HG03575 (cell line): ENCODE data around the gene LMAN1.

Experiments
- ATAC-seq: cut with Tn5 transposase; IDR thresholded peaks from one replicate; pipeline ENCODE4 v1.9.1; 2021; ENCODE audit not compliant: unreplicated experiment, insufficient number of reproducible peaks, low FRiP score; ENCODE audit errors: extremely low read depth

Gene LMAN1, protein sequence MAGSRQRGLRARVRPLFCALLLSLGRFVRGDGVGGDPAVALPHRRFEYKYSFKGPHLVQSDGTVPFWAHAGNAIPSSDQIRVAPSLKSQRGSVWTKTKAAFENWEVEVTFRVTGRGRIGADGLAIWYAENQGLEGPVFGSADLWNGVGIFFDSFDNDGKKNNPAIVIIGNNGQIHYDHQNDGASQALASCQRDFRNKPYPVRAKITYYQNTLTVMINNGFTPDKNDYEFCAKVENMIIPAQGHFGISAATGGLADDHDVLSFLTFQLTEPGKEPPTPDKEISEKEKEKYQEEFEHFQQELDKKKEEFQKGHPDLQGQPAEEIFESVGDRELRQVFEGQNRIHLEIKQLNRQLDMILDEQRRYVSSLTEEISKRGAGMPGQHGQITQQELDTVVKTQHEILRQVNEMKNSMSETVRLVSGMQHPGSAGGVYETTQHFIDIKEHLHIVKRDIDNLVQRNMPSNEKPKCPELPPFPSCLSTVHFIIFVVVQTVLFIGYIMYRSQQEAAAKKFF

DNA sequence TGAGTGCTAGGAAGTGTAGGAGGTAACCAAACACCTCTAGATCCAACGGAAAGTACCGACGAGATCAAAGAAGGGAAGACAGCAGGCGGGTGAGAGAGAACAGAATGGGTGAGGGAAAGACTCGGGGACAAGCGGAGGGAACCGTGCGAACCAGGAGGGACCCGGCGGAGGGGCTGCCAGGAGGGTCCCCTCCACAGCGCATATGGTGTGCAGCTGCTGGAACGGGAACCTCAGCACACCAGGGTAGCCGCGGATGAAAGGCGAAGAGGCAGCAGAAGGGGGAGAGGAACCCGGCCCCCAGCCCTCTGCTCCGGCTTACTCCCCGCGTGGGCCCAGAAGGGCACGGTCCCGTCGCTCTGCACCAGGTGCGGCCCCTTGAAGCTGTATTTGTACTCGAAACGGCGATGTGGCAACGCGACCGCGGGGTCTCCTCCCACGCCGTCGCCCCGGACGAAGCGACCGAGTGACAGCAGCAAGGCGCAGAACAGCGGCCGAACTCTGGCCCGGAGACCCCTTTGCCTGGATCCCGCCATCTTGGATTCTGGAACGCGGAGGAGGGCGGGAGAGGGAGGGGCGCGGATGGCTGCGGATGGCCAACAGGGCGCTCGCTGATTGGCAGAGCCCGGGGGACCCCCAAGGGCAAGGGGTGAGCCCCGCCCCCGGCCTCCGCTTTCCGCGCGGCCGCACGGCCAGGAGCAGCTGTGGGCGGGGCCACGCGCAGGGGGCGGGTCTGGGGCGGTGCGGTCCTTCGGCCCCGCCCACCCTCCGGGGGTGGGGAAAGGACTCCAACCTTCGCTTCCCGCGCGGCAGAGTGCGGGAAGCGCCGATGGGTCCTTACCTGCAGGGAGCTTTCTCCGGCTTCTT, at the start of gene LMAN1:
TSS of gene LMAN1 (minus strand) at position 554 of the 864 bp plus-strand sequence. CDS start at position 533, 21 bp downstream.
- ATAC-seq, result peak; percentile 50

DNA sequence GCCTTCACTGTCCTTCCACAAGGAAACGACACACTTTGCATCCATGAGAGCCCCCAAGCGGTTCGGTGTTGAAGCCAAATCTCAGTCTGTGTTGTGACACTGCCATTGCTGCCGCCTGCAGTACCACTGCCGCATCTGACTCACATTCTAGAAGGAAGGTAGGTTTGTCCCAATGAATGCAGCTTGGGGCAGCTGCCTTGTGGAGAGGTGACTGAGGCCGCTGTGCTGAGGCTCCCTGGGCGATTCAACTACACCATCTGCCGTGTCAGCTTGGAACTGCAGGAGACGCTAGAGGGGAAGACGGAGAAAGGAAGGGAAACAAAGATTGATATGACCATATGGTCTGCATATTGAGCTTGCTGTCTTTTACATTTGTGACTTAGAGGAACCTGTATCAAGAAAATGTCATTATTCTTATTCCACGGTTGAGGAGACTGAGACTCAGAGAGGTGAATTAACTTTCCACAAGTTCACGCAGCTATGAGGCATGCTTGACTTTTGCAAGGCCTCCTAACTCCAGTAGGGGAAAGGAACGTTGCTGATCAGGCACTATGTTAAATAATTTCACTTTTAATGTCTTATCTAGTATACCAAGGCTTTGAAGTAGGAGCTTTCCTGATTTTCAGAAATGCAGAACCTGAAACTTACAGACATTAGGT, 43.5 kb upstream of the LMAN1 start:
- peak; percentile 61 for ATAC-seq

DNA sequence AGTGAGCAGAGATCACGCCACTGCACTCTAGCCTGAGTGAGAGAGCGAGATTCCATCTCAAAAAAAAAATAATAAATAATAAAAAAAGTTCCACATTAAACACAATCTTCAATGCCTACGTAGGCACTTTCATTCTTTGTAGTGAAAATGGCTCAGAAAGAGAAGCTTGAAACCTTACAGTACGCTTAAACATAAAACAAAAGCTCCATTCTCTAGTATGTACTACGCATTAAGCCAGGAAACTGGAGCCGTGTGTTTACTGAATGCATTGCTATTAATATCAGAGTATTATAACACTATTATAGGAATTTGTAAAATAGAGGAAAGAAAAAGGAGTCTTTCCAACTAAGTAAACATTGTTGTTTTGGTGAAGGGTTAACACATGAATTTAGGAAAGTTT, 41.3 kb upstream of the LMAN1 start:
- ATAC-seq, result no peak

DNA sequence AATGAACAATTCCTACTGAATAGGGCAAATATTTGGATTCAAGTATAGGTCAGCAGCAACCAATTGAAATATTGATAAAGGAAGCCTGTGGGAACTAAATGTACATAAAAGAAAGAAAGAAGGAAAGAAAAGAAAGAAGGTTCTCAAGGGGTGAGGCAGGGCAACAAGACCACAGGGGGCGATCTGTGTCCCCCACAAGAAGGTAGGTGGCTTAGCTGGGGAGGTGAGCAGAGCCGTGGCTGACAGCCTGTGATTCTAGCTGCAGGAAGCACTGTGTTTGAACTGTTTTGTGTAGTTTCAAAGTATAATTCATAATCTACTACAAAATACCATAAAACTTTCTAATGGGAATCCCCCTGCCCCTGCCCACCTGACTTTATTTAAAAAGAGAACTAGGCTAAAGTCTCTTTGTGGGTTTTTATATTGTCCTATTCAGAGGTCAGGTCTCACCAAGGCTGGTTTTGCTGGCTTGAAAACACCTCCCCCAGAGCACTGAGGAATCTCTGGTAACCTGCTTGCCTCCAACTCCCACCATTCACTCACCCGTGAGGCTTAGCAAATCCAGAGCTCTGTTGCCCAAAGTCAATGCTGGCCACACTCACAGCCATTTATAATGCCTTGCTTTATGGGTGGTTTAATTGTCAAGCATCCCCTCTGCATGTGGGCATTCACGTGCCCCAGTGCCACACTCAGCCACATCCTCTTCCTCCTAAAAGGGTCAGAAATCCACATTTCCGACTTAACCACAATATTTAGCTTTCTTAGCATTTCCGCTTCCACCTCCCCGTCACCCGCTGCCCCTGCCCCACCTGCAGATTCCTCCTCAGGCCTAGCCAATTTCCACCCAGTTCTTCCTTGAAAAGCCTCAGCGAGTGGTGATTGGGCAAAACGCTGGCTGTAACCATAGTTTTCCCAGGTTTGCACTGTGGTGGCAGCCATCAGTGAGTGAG, 36.4 kb upstream of the LMAN1 start:
- ATAC-seq, result no peak

DNA sequence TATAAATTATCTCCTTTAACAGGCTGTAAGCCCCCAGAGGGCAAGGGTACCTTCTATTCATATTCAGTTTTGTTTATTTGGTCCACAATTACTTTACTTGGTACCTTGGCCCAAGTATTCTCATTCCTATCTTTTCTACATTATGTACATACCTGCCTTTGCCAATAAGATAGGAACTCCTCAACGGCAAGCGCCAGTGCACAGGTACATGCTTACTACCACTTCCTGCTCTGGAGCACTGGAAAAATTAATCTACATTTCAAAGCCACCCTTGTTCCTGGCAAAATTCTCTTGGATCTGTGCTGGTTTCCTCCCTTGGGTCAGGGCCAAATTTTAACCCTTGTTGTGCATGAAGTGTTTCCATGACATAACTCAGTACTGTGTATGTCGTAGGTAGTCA, 34.3 kb upstream of the LMAN1 start:
- no peak for ATAC-seq

DNA sequence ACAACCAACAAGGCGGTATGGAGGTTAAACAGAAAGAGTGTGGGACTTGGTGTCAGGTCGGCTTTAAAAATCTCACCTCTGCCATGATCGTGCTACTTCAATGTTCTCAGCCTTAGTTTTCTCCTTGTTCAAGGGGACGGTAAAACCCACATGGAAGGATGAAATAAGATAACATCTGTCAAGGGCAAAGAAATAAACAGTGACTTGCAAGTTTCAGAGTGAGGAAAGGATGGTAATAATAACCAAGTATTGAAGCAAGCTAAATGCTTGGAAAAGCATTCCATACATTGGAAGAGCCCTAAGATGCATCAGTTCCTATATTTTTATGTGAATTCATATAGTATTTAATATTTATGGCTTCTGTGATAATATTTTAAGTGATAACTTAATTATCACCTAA, 29.8 kb upstream of the LMAN1 start:
- no peak for ATAC-seq

DNA sequence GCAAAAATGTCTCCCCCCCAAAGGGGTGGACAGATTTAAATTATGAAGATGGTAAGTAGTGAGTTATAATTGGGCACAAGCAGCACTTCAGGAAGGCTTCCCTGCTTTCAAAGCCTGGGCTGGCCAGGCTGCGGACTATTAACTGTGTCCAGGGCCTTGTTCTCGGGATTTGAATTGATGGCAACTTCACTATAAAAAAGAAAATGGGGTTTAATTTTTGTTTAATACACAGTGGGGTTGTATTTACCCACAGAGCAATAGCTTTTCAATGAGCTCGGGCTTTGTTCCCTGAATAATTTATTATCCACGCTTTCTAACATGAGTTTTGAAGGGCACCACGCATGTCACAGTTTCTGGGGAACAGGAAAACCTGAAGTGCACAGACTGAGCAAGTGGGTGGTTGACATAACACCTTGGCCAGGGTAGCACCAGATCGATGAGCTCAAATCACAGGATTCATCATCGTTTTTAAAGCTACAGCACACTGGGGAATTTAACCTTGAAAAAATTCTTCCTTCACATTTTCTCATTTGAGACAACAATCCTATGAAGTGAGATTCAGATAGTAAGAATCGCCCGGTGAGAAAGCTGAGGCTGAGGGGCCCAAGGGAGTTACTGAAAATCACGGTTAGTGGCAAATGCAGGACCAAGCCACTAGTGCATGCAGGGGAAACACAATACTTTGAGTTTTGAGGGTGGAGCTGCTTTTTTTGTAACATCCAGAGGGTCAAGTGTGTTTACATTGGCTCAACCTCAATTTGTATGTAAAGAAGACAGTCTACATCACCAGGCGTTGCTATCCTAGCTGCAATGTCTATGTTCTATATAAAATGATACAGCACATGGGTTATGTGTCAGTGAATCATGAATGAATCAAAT, 28.9 kb upstream of the LMAN1 start:
- no peak for ATAC-seq

DNA sequence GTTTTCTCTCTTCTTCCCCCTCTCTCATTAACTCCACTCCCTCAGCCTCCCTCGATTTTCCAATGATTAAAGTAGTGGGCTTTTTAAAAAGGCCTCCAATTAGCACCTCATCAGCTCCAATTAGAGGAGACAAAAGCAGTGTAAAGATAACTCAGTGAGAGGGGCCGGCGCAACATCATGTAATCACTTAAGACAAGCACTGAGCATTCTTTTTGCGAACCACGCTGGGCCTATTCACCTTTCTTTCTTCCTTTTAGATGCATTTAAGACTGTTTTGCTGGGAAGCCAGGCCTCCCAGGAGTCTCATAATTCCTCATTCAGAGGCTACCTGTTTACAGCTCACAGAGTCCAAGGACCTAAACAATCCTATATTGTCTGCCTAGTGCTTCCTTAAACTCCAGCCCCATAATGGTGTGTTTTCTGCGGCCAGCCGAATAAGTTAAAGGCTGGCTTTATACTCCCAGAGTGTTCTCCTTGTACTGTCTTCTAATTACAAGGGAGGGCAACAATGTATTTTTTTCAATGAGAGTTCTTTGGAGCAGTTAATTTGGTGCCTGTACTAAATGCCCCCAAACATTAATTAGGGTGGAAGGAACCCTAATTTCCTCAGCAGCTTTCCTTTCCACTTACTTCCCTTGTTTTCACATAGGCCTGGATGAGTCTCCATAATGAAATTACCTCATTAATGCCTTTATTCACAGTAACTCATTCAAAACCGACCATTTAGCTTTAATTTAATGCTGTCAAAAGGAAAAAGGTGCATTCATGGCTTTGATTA, 28.0 kb upstream of the LMAN1 start:
- ATAC-seq, result no peak

DNA sequence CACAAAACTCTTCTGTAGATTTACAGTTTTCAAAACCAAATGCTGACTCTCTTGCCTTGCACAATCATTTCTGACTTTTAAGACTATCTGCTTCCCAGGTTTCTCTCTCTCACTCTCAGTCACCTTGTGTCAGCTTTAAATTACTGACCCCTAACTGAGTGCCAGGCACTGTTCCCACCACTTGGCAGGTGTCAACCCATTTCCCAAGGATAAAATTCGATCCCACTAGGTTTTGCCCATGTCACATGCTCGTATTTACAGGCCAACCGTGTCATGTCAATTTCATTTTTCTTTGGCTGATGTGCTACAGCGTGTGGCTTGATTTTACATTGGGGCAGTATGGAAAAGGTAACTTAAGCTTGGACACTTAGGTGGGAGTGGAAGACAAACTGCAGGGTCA, 26.1 kb upstream of the LMAN1 start:
- ATAC-seq, result no peak

DNA sequence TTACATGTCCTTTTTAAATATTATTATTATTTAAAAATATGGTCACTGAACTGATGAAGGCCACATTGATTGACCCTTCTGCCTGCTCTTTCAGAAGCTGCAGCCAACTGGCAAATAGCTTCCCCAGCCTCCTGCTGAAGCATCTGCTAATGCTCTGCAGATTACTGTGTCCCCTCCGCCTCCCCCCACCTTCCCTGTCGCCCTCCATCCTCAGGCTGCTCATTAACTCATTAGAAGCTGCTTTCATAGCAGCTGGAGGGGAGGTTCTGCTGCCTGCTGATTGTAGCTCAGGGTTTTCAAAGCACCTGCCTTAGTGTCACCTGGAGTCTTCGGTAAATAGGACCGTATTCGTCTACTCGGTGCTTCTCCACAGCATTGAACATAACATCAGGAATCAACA, 24.8 kb upstream of the LMAN1 start:
- ATAC-seq, result no peak

DNA sequence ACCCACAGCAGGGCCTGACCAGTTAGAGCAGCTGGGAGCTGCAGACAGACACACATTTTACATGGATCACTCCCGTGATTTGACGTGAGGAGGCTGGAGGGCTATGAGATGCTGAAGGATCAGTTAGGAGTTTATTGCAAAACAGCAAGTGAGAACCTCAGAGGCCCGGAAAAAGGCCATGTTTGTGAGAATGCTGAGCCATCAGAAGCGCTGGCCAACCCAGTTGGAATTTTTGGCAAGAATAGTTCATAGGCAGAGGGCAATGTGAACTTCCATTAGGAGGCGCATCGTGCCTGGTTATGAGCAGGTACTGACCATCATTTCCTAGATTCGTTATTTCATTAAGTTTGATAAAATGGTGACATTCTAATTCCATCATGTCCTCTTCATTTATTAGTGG, 23.3 kb upstream of the LMAN1 start:
- ATAC-seq, result no peak

DNA sequence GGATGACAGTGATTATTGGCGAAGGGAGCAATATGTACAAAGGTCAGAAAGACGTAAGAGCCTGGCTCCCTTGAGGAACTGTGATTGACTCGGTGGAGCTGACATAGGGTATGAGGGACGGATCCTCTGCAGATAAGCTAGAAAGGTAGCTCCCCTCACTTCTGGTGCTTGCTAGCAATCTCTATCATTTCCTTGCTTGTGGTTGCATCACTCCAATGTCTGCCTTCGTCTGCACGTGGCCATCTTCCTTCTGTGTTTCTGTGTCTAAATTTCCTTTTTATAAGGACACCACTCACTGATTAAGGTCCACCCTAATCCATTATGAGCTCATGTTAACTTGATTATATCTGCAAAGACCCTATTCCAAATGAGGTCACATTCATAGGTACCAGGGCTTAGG, 22.9 kb upstream of the LMAN1 start:
- ATAC-seq, result no peak

DNA sequence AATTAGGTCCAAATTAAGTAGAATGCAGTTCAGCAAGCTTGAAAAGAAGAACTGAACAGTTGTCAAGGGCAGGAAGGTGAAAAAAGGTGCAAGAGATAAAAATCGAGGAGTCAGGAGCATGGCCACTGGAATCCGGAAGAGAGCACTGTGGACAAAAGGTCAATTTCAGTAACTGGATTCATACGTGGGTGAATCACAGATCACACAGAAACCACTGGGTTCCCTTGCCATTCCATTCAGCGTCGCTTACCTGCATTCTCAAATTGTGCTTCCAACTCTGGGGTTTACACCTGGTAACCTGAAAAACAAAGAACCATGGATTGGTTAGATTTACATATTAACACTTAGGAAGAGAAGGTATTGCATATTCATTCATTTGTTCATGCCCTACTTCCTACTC, 21.6 kb upstream of the LMAN1 start:
- no peak for ATAC-seq

DNA sequence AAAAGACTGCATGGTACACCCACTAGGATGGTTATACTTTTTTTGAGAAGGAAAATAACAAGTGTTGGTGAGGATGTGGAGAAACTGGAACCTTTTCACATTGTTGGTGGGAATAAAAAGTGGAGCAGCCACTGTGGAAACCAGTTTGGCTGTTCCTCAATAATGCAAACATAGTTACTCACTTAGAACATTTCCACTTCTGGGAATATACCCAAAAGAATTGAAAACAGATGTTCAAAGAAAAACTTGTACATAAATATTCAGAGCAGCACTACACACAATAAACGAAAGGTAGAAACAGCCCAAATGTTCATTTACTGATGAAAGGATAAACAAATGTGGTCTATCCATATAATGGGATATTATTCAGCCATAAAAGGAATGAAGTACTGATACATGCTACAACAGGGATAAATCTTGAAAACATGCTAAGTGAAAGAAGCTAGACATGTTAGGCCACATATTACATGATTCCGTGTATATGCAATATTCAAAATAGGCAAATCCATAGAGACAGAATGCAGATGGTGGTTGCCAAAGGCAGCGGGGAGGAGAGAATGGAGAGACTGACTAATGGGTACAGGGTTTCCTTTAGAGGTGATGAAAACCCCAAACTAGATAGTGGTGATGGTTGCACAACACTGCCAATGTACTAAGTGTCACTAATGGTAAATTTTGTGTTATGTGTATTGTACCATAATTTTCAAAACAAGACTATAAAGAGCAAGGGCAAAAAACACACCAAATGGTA, 20.9 kb upstream of the LMAN1 start:
- ATAC-seq, result no peak

DNA sequence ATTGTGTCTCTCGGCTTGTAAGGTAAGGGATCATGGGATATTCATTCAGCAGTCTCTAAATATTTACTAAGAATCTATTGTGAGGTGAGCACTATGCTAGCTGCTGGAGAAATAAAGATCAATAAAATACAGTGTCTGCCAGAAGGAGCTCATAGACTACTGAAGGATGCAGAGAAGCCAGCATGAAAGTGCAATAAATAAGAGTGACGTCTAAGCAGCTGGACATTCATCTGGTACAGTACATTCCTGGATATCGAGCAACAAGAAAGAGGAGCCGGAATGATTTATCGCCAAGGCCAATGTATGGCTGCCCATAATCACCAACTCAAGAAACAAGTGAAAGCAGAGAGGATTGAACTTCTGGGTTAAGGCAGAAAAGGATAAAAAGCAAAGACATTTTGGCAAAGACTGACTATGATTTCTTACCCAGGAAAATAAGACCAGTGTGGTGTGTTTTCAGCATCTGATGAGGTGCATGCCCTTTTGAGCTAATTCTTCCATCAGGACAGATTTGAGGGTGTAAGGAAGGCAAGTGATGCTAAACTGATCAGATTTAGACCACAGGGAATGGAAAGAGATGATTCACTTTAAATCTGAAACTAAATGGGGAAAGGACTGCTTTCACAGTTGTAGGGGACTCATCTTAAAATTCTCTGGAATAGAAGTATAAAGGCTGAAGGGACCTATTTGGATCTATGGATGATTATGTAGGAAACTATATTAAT, 18.7 kb upstream of the LMAN1 start:
- ATAC-seq, result no peak
